LoVo (cell line): ENCODE measurements around the gene NEK10.
A peak's percentile ranks its signal among the peaks of the same experiment; 100 is the strongest.

Source experiments
- DNase-seq: peaks from one replicate; pipeline ENCODE4 v3.0.0-alpha.2; 2016; ENCODE audit warnings: low spot score

The NEK10 gene

DNA sequence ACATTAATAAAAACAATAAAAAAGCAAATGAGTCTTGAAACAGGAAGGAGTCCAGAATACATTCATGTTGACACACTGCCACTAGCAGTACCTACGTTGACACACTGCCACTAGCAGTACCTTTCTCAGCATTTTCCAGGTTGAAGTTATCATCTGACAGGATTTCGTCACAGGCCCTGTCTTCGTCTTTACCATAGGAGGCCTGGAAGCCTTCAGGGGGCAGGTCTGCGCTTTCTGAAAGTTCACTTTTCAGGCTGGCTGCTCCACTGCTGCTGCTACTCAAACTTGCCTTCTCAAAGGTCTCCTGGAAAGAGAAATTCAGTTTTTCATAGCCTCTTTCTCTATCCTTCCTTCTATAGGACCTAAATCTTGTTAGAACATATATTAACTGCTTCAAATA, 194.7 kb downstream of the NEK10 start:
- DNase-seq: no peak

DNA sequence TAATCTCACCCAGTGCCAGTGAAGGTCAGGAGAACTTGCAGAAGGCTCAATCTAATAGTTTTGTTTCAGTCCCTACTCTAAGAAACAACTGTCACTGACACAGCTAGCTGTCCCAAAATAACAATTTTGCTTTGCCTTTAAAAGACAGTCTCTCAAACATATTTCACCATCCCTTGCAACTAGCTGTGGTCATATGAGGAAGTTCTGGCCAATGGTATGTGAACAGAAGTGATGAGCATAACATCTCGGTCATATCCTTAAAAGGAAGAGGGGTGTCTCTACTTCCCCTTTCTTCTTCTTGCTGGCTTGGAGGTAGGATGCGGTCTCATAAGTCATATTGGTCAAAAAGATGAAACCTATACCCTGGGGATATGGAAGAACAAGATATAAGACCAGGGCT, 198.1 kb downstream of the NEK10 start:
- no peak for DNase-seq

DNA sequence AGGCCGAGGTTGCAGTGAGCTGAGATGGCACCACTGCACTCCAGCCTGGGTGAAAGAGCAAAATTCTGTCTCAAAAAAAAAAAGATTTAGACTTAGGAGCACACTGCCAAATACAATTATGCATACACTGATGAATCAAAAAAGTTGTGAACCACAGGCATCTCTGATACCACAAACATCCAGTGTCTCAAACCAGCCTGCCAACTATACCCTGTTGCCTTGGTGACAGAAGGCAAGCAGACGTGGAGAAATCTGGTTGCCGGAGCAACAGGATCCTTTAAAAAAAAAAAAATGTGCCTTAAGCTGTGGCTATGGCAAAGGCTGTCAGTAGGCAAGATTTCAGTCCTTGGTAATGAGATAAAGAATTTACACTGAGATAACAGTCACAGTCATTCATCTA, 202.3 kb downstream of the NEK10 start:
- peak; percentile 20 for DNase-seq

DNA sequence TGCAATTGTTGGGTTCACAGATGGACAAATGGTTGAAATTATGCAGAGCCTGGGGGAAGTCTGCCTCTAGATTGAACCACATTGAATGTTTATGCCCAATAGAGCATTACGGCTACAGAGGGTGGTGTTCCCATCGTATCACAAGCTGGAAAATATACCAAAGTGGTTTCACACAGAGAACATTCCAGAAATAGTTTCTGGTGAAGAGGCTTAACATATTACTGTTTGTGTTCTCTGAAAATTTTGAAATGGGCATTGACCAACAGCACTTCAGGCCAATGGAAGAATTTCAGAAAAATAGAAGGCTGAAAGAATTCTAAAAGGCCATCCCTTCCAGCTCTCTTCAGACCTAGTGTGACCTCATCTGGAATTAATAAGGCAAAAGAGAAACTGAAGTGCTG, 203.9 kb downstream of the NEK10 start:
- DNase-seq: no peak

DNA sequence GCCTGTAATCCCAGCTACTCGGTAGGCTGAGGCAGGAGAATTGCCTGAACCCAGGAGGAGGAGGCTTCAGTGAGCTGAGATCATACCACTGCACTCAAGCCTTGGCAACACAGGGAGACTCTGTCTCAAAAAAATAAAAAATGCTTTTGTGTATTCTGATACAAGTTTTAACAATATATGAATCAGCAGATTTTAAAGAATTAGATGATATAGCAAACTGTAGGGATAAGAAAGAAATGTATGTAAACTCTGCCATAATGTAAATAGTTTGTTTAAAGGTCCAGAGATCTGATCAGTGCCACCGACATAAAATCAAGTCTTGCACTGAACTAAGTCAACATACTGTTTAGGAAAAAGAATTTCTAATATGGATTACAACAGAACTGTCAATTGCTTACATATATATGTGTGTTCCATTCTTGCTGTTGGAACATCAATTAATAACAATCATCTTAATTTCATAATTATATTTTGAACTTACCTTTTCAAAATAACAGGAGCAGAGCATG, 208.3 kb downstream of the NEK10 start:
- DNase-seq: no peak

DNA sequence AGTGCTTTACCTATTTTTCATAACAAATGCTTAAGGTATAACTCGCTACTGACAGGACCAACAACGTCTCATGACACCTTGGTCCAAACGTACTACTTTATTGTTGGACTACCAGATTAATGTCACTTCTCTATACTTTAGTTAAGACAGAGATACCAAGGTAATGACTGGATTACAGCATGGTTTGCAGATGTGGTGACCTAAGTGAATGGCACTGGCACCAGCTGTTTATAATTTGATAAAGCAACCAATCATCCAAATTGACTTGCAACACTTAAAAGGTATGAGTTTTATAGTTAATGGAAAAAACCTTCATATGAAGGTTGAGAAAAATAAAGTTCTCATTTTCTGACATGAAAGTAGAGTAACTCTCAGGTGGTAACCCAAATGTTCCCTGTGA, 209.0 kb downstream of the NEK10 start:
- DNase-seq: no peak

DNA sequence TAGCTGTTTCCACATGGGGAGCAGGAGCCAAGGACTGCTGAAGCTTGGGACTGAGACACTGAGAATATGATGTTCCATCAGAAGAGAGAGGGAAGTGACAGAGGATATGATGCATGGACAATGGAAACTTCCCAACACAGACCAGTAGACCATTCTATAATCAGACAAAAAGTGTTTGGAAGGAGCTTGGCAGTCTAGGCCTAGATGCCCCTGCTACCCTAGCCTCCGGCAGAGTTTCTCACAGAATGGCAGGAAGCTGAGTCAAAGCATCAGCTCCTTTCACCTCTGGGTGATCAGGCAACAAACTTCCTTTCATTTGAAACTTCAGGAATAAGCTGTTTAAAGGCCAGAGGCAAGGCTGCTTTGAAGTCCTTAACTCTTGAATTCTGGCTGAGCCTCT, 222.0 kb downstream of the NEK10 start:
- no peak for DNase-seq

DNA sequence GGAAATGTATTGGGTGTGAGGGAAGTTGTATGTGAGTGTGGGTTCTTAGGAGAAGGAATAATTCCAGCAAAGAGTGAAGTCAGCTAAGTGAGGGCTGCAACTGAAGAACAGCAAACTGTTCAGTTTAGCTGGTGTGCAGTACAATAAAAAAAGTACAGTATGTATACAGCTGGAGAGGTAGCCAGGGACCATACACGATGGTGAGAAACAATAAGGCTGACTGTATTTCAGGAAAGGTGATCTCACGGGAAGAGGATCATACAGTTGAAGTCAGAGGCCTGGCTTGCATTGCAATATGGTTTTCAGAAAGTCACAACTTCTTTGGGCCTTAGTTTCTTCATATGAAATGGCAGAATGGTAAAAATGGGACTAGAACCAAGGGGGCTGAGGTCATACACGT, 222.4 kb downstream of the NEK10 start:
- no peak for DNase-seq

DNA sequence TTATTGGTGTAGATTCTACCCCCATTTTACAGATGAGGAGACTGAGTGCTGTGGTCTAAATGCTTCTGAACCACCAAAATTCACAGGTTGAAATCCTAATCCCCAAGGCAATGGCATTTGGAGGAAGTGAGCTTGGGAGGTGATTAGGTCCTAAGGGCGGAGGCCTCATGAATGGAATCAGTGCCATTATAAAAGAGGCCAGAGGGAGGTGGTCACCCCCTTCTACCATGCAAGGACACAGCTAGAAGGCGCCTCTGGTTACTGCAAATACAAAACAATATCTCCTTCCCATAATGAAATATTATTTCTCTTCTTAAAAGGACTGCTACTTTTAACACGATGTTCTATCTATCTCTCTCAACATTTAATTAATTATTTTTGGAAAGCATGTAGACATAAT, 223.5 kb downstream of the NEK10 start:
- no peak for DNase-seq

DNA sequence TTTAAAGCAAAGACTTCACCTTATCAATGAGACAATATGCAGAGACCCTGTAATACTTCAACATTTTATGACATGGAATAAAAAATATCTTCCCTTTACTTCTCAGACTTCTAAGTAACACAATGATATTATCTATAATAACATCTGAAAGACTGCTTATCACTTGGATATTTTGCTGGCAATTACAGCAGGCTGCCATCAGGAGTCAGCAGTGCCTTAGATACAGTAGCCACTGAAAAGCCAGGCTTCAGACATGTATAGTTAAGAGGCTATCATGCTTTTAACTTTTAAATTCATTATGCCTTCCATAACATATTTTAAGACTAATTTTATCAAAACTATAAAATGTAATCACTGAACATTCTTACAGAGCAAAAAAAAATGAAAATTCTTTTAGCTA, 227.5 kb downstream of the NEK10 start:
- DNase-seq: no peak

DNA sequence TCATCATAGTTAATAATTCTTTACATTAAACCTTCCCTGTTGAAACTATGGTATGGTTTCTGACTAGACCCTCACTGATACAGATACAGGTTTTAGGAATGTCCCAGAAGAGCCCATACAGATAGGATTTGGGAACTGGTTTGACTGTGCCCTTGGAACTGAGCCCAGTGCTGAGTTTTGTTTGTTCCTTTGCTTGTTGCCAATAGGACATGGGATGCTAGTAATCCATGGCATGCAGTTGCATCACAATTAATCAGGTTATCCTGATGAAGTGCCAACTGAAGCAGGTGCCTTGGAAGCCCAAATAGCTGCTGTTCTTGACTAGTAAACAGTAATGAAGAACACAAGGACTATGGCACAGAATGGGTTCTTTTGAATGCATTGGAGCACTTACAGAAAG, 230.6 kb downstream of the NEK10 start:
- no peak for DNase-seq

DNA sequence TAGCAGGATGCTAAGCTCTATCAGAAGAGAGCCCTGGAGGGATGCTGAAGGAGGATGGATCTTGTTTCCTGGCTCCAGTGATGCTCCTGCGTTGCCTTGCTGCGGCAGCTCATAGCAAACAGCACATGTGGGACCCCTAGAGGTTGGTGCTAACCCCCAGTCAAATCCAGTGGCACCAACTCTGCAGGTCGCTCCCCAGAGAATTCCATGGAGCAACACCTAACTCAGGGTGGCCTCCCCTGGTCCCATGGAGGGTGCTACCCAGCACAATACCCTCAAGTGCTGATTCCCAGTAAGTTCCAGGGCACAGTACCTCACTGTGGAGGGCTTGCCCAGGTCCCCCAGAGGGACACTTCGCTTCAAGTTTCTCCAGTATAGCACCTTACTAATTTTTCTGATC, 231.2 kb downstream of the NEK10 start:
- DNase-seq: no peak

DNA sequence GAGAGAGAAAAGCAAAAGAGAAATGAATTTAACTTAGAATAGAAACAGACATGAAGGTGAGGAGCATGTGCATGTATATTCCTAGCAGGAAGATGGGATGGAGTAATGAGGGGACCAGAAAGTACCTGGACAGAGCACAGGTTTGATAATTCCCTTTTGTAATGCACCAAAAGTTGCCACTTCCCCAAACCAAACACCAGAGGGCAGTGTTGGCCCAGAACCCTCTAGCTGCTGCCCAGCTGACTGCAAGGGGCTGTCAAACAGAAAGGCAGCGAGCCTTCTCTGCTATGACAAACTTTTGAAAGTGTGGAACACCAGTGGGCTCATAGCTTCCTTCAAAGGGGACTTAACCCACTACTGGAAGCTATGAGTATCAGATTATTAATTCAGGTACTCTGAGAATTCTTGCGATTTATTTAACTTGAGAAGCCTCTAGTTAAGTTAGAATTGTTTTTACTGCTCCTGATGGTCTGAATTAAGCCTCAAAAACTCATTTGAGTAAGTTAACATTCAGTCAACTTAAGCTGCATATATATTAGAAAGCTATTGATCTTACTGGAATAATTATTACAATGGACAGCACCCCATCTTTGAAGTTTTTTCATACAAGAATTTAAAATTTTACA, 234.9 kb downstream of the NEK10 start:
- DNase-seq: peak; percentile 57

DNA sequence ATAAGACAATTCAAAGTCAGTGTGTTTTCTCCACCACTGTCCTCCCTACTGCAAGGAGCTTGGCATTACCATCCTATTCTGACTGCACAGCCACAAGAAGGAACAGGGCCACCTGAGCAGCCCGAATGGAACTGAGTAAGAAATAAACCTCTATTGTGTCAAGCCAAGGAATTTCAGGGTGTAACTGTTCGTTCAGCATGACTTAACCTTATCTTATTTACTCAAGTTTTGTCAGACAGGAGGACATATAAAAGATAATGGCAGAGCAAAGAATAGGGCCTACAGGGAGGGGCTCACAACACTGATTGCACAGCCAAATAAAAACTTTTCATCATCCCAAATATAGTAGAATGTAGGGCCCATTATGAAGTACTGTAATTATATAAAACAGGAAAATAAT, 236.1 kb downstream of the NEK10 start:
- DNase-seq: no peak

DNA sequence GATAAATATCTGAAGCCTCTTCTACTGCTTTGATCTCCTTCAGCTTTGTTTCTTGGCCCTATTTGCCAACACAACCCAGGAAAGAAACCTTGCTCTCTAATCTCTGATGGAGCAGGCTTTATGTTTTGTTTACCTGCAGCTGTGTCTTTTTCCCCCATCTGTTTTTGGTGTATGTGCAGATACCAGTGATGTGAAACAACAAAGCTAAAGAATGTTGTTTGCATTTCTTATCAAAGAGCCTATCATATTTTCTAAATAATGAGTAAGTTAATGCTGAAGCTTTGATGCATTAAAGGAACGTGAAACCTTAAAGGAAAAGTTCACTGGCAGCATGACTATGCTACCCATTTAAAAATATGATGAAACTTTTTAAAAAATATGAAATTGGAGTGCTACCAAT, 238.4 kb downstream of the NEK10 start:
- no peak for DNase-seq

DNA sequence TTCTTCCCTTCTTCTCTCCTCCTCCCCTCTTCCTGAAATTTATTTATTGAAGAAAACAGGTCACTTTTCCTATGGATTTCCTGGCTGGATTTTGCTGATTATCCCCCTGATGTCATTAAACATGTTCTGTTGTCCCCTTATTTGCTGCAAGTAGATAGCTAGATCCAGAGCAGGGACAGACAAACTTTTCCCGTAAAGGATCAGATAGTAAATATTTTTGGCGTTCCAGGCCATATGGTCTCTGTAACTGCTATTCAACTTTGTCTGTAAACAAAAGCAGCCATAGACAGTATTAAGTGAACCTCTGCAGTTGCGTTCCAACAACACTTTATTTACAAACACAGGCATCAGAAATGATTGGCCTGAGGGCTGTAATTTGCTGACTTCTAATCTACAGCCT, 241.3 kb downstream of the NEK10 start:
- no peak for DNase-seq

DNA sequence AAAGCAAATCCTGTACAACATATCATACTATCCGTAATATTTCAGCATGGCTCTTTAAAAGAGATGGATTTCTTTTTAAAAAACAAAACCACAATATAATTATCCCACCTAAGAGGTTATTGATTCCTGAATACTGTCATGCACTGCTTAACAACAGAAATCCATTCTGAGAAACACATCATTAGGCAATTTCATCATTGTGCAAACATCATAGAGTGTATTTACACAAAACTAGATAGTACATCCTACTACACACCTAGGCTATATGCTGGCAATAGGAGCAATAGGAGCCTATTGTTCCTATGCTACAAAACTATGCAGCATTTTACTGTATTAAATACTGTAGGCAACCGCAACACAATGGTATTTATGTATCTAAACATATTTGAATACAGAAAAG, 242.0 kb downstream of the NEK10 start:
- DNase-seq: no peak

DNA sequence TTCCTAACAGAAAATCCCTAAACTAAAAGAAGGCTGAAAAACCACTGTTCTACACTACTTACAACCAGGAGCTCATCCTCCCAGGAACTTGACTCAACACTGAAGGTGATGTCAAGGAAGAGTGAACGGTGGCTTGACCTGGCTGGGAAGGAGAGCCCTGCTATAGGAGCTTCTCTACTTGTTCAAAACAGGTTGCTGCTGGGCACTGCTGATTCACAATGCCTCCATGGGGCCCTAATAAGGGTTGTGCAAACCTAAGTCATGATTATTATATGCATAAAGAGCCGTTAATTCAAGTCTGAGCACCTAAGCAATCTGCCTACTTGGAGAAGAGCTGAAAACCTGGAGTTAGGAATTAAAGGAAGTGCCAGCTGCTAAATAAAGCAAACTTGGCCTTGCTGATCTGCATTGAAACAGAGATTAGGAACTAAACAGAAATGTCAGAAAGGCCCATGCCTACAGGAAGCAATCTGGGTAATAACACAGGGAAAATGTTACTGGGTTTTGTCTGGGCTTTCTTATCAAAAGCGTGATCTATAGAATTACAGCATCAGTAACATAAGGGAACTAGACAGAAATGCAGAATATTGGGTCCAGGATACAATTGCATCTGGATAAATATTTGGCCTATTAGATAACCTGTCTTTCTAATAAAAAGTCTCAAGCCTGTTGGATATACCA, 243.2 kb downstream of the NEK10 start:
- no peak for DNase-seq

DNA sequence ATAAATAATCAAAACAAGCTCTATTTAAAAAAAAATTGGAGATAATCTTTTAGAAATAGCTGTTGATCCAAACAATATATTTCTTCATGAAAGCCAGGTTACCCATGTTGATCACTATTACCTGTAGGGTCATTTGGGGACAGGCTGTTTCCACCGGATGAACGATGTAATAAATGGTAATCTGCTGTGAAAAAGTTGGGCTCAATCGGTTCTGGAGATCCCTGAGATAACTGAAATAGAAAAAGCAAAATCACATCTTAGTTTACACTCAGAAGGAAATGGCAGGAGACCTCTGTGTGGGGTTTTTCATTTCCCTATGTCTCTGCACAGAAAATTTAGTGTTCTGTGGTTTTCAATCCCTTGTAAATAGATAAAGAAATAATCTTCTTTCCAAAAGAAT, 249.5 kb downstream of the NEK10 start:
- no peak for DNase-seq

DNA sequence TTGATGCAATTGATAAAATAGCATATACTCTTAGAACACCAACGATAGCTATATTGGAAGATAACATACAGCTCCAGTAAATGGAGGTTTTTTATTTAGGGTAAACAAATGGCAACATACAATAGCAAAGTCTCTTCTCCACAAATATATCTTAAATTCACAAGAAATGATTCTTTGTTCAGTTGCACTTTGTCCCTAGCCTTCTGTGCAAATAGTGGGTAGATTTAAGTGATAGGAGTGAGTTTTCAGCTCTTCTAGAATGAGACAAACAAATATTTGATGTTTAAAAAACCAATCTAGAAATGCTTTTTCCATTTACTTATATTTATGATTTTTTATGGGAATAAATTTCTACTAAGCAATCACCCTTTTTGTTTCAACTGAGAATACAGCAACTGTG, 253.8 kb downstream of the NEK10 start:
- no peak for DNase-seq

DNA sequence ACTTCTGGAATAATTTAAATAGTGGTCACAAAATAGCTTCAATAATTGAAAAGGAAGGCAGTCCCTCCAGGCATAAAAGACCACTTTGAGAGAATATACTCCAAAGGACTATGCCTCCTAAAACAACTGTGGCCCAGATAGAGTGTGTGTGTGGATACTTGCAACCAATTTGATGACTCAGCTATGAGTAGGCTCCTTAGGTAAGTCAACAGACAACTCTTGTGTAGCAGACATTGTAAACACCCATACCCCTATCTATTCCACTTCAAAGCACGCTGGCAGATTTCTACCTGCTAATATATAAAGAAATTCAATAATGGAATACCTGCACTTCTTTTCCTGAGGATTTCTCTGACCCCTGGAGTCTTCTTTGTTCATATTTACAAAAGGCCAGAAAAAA, 254.5 kb downstream of the NEK10 start:
- DNase-seq: no peak

DNA sequence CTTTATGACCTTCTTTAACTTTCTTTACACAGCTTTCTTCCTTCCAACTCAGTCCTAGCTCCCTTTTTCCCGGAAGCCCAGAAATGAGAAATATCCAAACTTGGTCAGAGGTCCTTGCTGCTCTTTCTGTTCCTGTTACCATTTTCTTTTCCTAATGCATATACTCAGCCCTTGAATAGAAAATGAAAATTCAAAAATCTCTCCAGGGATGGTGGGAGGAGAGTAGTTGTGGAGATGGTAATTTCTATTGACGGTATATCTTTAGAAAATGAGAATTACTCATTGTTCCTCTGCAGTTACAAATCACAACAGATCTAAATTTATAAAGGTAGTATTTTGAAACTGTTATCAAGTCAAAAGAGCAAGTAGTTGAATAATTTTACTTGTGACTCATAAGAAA, 255.1 kb downstream of the NEK10 start:
- DNase-seq: no peak

DNA sequence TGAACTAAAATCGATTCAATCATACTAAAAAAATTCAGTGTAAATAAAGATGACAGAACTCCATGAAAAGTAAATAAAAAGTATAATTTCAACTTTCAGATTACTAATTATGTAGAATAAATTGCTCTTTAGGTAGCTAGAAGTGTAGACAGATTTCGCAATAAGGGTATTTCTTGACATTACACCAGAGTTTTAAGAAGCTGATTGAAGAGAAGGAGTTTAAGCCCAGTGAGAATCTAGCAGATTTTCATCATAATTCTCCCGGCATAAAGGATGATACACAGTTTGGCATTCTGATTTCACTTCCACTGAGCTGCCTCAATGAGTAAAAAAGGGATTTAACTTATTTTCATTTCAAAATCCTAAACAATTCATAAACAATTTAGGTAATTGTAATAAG, 259.2 kb downstream of the NEK10 start:
- DNase-seq: no peak

DNA sequence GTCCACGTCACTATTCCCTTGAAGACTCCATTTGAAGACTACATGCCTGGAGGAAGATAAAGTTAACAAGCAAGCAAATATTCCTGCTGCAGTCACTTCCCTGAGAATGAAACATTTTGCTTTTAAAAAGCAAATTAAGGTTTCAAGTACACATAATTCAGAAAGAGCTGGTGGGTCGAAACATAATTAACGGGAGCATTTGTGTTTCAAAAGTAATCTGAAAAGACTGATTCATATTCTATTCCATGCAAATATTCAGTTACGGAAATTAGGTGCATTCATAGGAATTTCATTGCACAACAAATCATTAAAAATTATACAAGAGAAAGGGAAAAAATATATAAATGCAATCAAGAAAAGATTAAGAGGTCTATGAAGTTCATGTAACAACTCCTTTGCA, 260.9 kb downstream of the NEK10 start:
- DNase-seq: no peak
